H1 (cell line): Measurements from ENCODE around the gene BAG1. TPM values are rescaled to one million over a fixed set of nuclear protein-coding genes. Genes with fewer than 3 reads are reported as not detected.

ENCODE experiments used
- CTCF ChIA-PET: fragments of 300-600 bp; sonication (Branson Sonifier 250); formaldehyde crosslinking; loops from one replicate; lab custom pipeline; 2021; ENCODE audit not compliant: partially characterized antibody; lab: Charles Lee
- POLR2A ChIA-PET: fragments of 300-600 bp; sonication (Branson Sonifier 250); formaldehyde crosslinking; loops from one replicate; lab custom pipeline; 2021; ENCODE audit warnings: inconsistent platforms; ENCODE audit not compliant: partially characterized antibody; lab: Charles Lee
- DNase-seq, 2 experiments: peaks; one replicate each; pipeline versions ENCODE4 v3.0.0 to v3.0.0-alpha.2; 2010 to 2022; ENCODE audit warnings: low spot score in 2 of 2, low read depth in 1 of 2, mixed read lengths in 1 of 2
- FAIRE-seq: peaks from 2 replicates; lab custom pipeline; 2011; peaks lifted over from hg19 to GRCh38; lab: Jason Lieb, UNC
- H2AFZ ChIP-seq: 2 replicates; pipeline ENCODE4 v1.8.1; 2012; ENCODE audit warnings: low read length, inconsistent platforms
- H2AK5ac ChIP-seq: 2 replicates; pipeline ENCODE4 v1.6.1; 2013; ENCODE audit warnings: low read depth, low read length
- H2BK120ac ChIP-seq: replicated peaks from 2 replicates; pipeline ENCODE3; 2013; ENCODE audit warnings: low read depth, low read length, inconsistent platforms
- H2BK12ac ChIP-seq: 2 replicates; pipeline ENCODE4 v1.6.1; 2013; ENCODE audit warnings: low read depth, low read length
- H2BK15ac ChIP-seq: 2 replicates; pipeline ENCODE4 v1.6.1; 2013; ENCODE audit warnings: low read length
- H2BK20ac ChIP-seq: 2 replicates; pipeline ENCODE4 v1.6.1; 2013; ENCODE audit warnings: low read length
- H2BK5ac ChIP-seq: 2 replicates; pipeline ENCODE4 v1.6.1; 2013; ENCODE audit warnings: low read depth, low read length
- H3K14ac ChIP-seq: 2 replicates; pipeline ENCODE4 v1.6.1; 2013; ENCODE audit warnings: inconsistent platforms; ENCODE audit not compliant: insufficient read length
- H3K18ac ChIP-seq: 2 replicates; pipeline ENCODE4 v1.6.1; 2013; ENCODE audit warnings: low read length; ENCODE audit errors: extremely low read depth
- H3K23ac ChIP-seq: 2 replicates; pipeline ENCODE4 v1.6.1; 2013; ENCODE audit warnings: inconsistent platforms; ENCODE audit not compliant: insufficient read length
- H3K23me2 ChIP-seq: 2 replicates; pipeline ENCODE4 v1.6.1; 2013; ENCODE audit warnings: low read depth, low read length
- H3K27ac ChIP-seq: 2 replicates; pipeline ENCODE4 v1.6.1; 2011; ENCODE audit warnings: low read depth, low read length, inconsistent platforms
- H3K27me3 ChIP-seq, 4 experiments: replicated peaks in 1 of 4; 1 replicate in 1 of 4; 2 replicates in 3 of 4; pipeline versions ENCODE4 v1.6.1 to v1.8.1; 2011 to 2013; ENCODE audit warnings: low read length in 3 of 4, mild to moderate bottlenecking in 3 of 4, inconsistent platforms in 2 of 4, mixed read lengths in 2 of 4, moderate library complexity in 1 of 4; ENCODE audit not compliant: control insufficient read depth in 3 of 4, insufficient read depth in 3 of 4; ENCODE audit errors: extremely low read depth in 1 of 4
- H3K36me3 ChIP-seq, 4 experiments: 2 replicates each; pipeline versions ENCODE4 v1.6.1 to v1.8.1; 2011 to 2013; ENCODE audit warnings: mild to moderate bottlenecking in 4 of 4, low read length in 3 of 4, moderate library complexity in 2 of 4, control low read depth in 1 of 4, inconsistent platforms in 1 of 4; ENCODE audit not compliant: insufficient read depth in 4 of 4, control insufficient read depth in 2 of 4
- H3K4ac ChIP-seq: replicated peaks from 2 replicates; pipeline ENCODE3; 2013; ENCODE audit warnings: low read length, low read depth, mixed read lengths, inconsistent platforms; ENCODE audit not compliant: insufficient read length
- H3K4me1 ChIP-seq, 4 experiments: replicated peaks in 1 of 4; 1 replicate in 1 of 4; 2 replicates in 3 of 4; pipeline versions ENCODE4 v1.6.1 to v1.8.1; 2011 to 2013; ENCODE audit warnings: low read length in 3 of 4, inconsistent platforms in 2 of 4, mixed read lengths in 1 of 4; ENCODE audit not compliant: insufficient read depth in 4 of 4, control insufficient read depth in 3 of 4
- H3K4me2 ChIP-seq, 2 experiments: 2 replicates each; pipeline versions ENCODE4 v1.6.1 to v1.8.1; 2011 to 2013; ENCODE audit warnings: low read depth in 2 of 2, low read length in 2 of 2, control low read depth in 1 of 2, inconsistent platforms in 1 of 2, mild to moderate bottlenecking in 1 of 2; ENCODE audit not compliant: insufficient read depth in 1 of 2
- H3K4me3 ChIP-seq, 4 experiments: fragments of 200-600, 300-600 bp in 1 of 4; sonication (generic), shearing (Covaris generic), sonication (Bioruptor Twin) in 1 of 4; 2 replicates each; pipeline versions ENCODE4 v1.5.1 to v1.8.1; 2011 to 2016; ENCODE audit warnings: low read length in 4 of 4, low read depth in 3 of 4, control low read depth in 2 of 4, inconsistent platforms in 2 of 4, mild to moderate bottlenecking in 2 of 4, mixed read lengths in 1 of 4, moderate library complexity in 1 of 4; ENCODE audit not compliant: insufficient read depth in 2 of 4; ENCODE audit errors: extremely low read depth in 1 of 4
- H3K56ac ChIP-seq: replicated peaks from 2 replicates; pipeline ENCODE3; 2013; ENCODE audit warnings: low read depth, mild to moderate bottlenecking, mixed read lengths, low read length, inconsistent platforms; ENCODE audit not compliant: insufficient read length
- H3K79me1 ChIP-seq: 2 replicates; pipeline ENCODE4 v1.6.1; 2013; ENCODE audit warnings: low read depth, low read length, control low read depth
- H3K79me2 ChIP-seq, 2 experiments: 2 replicates each; pipeline versions ENCODE4 v1.6.1 to v1.8.1; 2012 to 2013; ENCODE audit warnings: low read length in 2 of 2, mild to moderate bottlenecking in 2 of 2, inconsistent platforms in 1 of 2; ENCODE audit not compliant: insufficient read depth in 2 of 2, control insufficient read depth in 1 of 2
- H3K9ac ChIP-seq, 4 experiments: replicated peaks in 1 of 4; 1 replicate in 1 of 4; 2 replicates in 3 of 4; pipeline versions ENCODE4 v1.6.1 to v1.8.1; 2011 to 2013; ENCODE audit warnings: low read depth in 3 of 4, low read length in 3 of 4, control low read depth in 2 of 4, mild to moderate bottlenecking in 2 of 4, moderate library complexity in 2 of 4, inconsistent platforms in 1 of 4; ENCODE audit errors: extremely low read depth in 1 of 4
- H3K9me3 ChIP-seq, 2 experiments: 2 replicates each; pipeline versions ENCODE4 v1.6.1 to v1.8.1; 2012 to 2013; ENCODE audit warnings: mild to moderate bottlenecking in 2 of 2, moderate library complexity in 2 of 2, control low read depth in 1 of 2, inconsistent platforms in 1 of 2, low read depth in 1 of 2, low read length in 1 of 2, mixed read lengths in 1 of 2; ENCODE audit not compliant: insufficient read depth in 2 of 2
- H4K20me1 ChIP-seq, 2 experiments: replicated peaks in 1 of 2; 2 replicates each; pipeline versions ENCODE3 to v1.8.1; 2011 to 2013; ENCODE audit warnings: inconsistent platforms in 2 of 2, low read length in 2 of 2, mild to moderate bottlenecking in 1 of 2; ENCODE audit not compliant: insufficient read depth in 2 of 2, control insufficient read depth in 1 of 2
- H4K5ac ChIP-seq: 2 replicates; pipeline ENCODE4 v1.6.1; 2013; ENCODE audit warnings: low read length, low read depth, mixed read lengths, inconsistent platforms; ENCODE audit not compliant: insufficient read length
- H4K8ac ChIP-seq: 2 replicates; pipeline ENCODE4 v1.8.0; 2013; ENCODE audit warnings: mild to moderate bottlenecking, moderate library complexity, low read length, inconsistent platforms; ENCODE audit not compliant: insufficient read depth; ENCODE audit errors: extremely low read depth
- H4K91ac ChIP-seq: replicated peaks from 2 replicates; pipeline ENCODE3; 2013; ENCODE audit warnings: low read length, mixed read lengths, inconsistent platforms; ENCODE audit not compliant: insufficient read length
- CBX5 ChIP-seq: fragments of 300-800, 300-1000 bp; sonication (generic); IDR thresholded peaks from 2 replicates; pipeline ENCODE4 v1.7.1; 2016; ENCODE audit warnings: antibody characterized with exemption, low read length, low read depth
- CHD2 ChIP-seq: IDR thresholded peaks from 2 replicates; pipeline ENCODE4 v1.6.1; 2012; ENCODE audit warnings: low read length, improper control_type of control experiment
- NANOG ChIP-seq: IDR thresholded peaks from 2 replicates; pipeline ENCODE4 v1.6.1; 2011; ENCODE audit warnings: low read length, low read depth, mild to moderate bottlenecking, inconsistent platforms; ENCODE audit not compliant: insufficient read depth, poor library complexity, severe bottlenecking
- RBBP5 ChIP-seq: IDR thresholded peaks from 2 replicates; pipeline ENCODE4 v1.7.1; 2012; ENCODE audit warnings: low read depth, mild to moderate bottlenecking, inconsistent platforms, low read length, moderate library complexity, borderline replicate concordance
- RXRA ChIP-seq: IDR thresholded peaks from 2 replicates; pipeline ENCODE4 v1.6.1; 2011; ENCODE audit warnings: low read depth, mild to moderate bottlenecking, low read length, moderate library complexity; ENCODE audit not compliant: insufficient read depth
- TAF1 ChIP-seq: IDR thresholded peaks from 2 replicates; pipeline ENCODE4 v1.6.1; 2011; ENCODE audit warnings: mild to moderate bottlenecking, low read depth, low read length
- TAF7 ChIP-seq: optimal IDR thresholded peaks from 2 replicates; pipeline ENCODE3; 2011; ENCODE audit warnings: low read depth, mild to moderate bottlenecking, inconsistent platforms, low read length, moderate library complexity, borderline replicate concordance
- TEAD4 ChIP-seq: IDR thresholded peaks from 2 replicates; pipeline ENCODE4 v1.6.1; 2012; ENCODE audit warnings: low read depth, low read length, inconsistent platforms, mixed read lengths
- WGBS, 2 experiments: shearing (Covaris generic) in 1 of 2; methylation state at CpG; one replicate each; pipeline versions ENCODE4 v1.1.6 to v1.1.7; 2013 to 2015; ENCODE audit warnings: low lambda C conversion rate in 2 of 2, mixed read lengths in 2 of 2, inconsistent platforms in 1 of 2, low coverage in 1 of 2, missing lambda C conversion rate in 1 of 2; ENCODE audit not compliant: insufficient replicate concordance in 2 of 2, insufficient coverage in 1 of 2, insufficient read length in 1 of 2; ENCODE audit errors: extremely low coverage in 1 of 2, missing lambda C conversion rate in 1 of 2; 5-methylcytosine and 5-hydroxymethylcytosine counted together
- polyA plus RNA-seq, 7 experiments: library from polyadenylated mRNA; depleted of rRNA in 3 of 7; stranded (reverse) in 5 of 7; unstranded in 2 of 7; fragments of >200 nt in 5 of 7; fragments of 200-250 nt in 2 of 7; gene quantifications; 1 replicate in 5 of 7; 2 replicates in 1 of 7; 4 replicates in 1 of 7; pipeline versions ENCODE4 v1.2.1 to v1.2.3, GENCODE V29; 2011 to 2013; ENCODE audit warnings: missing spikeins in 2 of 7, mixed read lengths in 2 of 7
- total RNA-seq: library from RNA; stranded (reverse); fragmentation: NEBNext Ultra II Directional; extraction: Animal tissue kit (Norgen Biotek cat#: 25700); gene quantifications from 2 replicates; pipeline ENCODE4 v1.2.1, GENCODE V29; 2021

The BAG1 gene
- total and polyA plus RNA-seq, 2 of the 8 experiments (the other 6 are each of a cell fraction or from before 2014, with no cell fraction given) = 14.7 to 59.8 TPM

GRCh38 chr9:33227741-33228140 lies 36.8 kb downstream of the BAG1 start:
- Histone ChIP-seq H3K56ac (no peak overlapping the region), H3K18ac (no peak overlapping the region), H2BK12ac (no peak overlapping the region), H3K4ac (no peak overlapping the region), H4K20me1 (no peaks in the 10 kb centered on the region), H3K23me2 (no peaks in the 10 kb centered on the region), H3K27me3 (no peaks in the 10 kb centered on the region; a peak in 1 of 7 replicates), H3K79me2 (no peaks in the 10 kb centered on the region), H2BK5ac (no peak overlapping the region), H4K91ac (no peak overlapping the region), H3K9ac (no peak overlapping the region), H3K4me1 (peaks cover 0 to 2% (median 0%) of the 10 kb centered on the region in 4 experiments; a peak in 1 of 7 replicates), H3K4me2 (no peak overlapping the region), H2AFZ (peak overlapping the region; percentile 56; the same call in 1 of the 2 replicates), H3K36me3 (no peaks in the 10 kb centered on the region), H2BK15ac (0 out of 2 replicates have a peak overlapping the region, but pooled peaks have one; percentile 50), H3K14ac (no peak overlapping the region), H2BK20ac (no peak overlapping the region), H3K23ac (no peak overlapping the region), H2AK5ac (no peak overlapping the region), H4K8ac (peak overlapping the region; percentile 73; the same call in 1 of the 2 replicates), H4K5ac (no peak overlapping the region), H3K4me3 (no peak overlapping the region), H3K27ac (no peak overlapping the region), H3K9me3 (no peaks in the 10 kb centered on the region), H3K79me1 (no peaks in the 10 kb centered on the region), H2BK120ac (no peak overlapping the region)
- FAIRE-seq (no peak), DNase-seq (no peak)
- CTCF ChIA-PET = interaction anchor here (0.9 to 2.8 kb wide), 4 partner anchors 24 to 145 kb away, joined by 3 to 42 read pairs (median 19); no protein-coding TSS in a partner anchor
- 84% methylated on average over 8 of the region's 8 CpGs; no CpG with 5 or more reads in 1 of the 2 experiments for whole genome bisulfite sequencing, 2 experiments
- POLR2A ChIA-PET = no interaction called here
- no peak for TF ChIP-seq RBBP5
- TF ChIP-seq RXRA = no peak
- no peak for TF ChIP-seq TAF7
- no peak for TF ChIP-seq CBX5
- no peak for TF ChIP-seq NANOG
- no peak for TF ChIP-seq CHD2
- no peak for TF ChIP-seq TEAD4
- no peak for TF ChIP-seq TAF1
